ENCODE data around the gene DIP2C. TPM values are rescaled to one million over a fixed set of nuclear protein-coding genes. Genes with fewer than 3 reads are reported as not detected.

Gene DIP2C
- total and polyA plus RNA-seq, 2 experiments from 2014 or later = 9.1 to 15.8 TPM

DNA sequence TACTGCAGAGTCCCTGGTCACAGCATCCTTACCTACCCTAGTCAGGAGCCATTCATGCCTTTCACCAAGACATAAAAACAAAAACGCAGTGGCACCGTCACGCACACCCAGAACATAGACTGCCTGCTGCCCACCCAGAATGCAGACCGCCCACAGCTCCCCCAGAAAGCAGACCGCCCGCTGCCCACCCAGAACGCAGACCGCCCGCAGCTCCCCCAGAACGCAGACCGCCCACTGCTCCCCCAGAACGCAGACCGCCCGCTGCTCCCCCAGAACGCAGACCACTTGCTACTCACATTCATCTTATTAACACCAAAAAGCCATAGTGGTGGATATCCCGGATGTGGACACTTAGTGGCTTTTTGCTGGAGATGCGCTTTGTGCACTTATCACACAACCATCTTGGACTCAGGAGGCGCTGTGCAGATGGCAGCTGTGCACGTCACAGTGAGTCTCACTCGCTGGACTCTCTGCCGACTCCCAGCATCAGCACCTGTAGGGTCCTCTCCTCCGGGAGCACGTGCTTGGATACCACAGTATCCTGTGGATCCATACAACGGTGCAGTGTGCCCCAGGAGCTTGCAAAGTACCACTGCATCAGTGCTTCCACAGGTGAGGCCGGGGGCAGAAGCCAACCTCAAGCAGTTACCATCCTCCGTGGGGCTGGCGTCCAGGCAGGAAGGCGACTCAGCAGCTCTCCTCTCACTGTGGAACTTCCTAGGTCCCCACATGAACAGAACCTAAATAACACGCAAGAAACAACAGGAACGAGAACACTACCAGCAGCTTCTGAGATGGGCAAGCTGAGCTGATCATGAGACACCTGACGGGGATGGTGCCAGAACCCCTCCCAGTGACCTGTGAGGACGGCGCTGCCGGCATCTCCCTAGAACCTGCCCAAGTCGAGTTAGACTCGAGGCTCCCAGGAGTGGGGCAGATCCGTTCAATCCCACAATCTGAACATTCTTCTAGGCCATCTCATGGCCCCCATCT is 161.0 kb downstream of the DIP2C start:
- H3K4me3 ChIP-seq = no peak overlapping the region
- TF ChIP-seq, protein P1, sequence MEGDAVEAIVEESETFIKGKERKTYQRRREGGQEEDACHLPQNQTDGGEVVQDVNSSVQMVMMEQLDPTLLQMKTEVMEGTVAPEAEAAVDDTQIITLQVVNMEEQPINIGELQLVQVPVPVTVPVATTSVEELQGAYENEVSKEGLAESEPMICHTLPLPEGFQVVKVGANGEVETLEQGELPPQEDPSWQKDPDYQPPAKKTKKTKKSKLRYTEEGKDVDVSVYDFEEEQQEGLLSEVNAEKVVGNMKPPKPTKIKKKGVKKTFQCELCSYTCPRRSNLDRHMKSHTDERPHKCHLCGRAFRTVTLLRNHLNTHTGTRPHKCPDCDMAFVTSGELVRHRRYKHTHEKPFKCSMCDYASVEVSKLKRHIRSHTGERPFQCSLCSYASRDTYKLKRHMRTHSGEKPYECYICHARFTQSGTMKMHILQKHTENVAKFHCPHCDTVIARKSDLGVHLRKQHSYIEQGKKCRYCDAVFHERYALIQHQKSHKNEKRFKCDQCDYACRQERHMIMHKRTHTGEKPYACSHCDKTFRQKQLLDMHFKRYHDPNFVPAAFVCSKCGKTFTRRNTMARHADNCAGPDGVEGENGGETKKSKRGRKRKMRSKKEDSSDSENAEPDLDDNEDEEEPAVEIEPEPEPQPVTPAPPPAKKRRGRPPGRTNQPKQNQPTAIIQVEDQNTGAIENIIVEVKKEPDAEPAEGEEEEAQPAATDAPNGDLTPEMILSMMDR (IDR thresholded peaks at IDR 0.05; ENCODE audit: low read depth, low read length) = no peak
- H3K27me3 ChIP-seq = no peaks in the 10 kb centered on the region
- no peaks in the 10 kb centered on the region for H3K4me1 ChIP-seq (ENCODE audit: low read depth)
- H3K9me3 ChIP-seq (ENCODE audit: low read depth) = no peaks in the 10 kb centered on the region
- no peak overlapping the region for H3K27ac ChIP-seq
- DNase-seq (ENCODE audit: low read depth in 1 of 2, low spot score in 1 of 2) = no peak
- H3K36me3 ChIP-seq = no peaks in the 10 kb centered on the region

DNA sequence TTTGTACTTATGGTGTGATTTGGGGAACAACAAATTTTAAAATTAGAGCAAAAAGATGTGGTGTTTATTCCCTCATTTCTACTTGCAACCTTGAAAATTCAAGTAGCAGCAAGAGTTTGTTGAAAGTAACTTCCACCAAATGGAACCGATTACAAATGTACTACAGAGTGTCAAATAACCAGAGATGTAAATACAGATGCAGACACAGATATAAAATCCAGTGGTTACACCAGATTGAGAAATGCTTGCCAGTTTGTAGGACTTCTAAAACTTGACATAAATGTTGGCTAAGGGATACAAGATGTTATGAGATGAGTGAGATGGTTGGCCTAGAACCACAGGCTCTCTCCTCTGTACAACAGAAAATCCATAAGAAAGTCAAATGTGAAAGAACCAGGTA is 162.1 kb downstream of the DIP2C start:
- DNase-seq (ENCODE audit: low read depth in 1 of 2, low spot score in 1 of 2) = no peak
- TF ChIP-seq, protein P1 (IDR thresholded peaks at IDR 0.05; ENCODE audit: low read depth, low read length) = no peak
- Histone ChIP-seq H3K27me3 (no peaks in the 10 kb centered on the region), H3K27ac (no peak overlapping the region), H3K4me1 (ENCODE audit: low read depth) (no peaks in the 10 kb centered on the region), H3K4me3 (no peak overlapping the region), H3K9me3 (ENCODE audit: low read depth) (no peaks in the 10 kb centered on the region), H3K36me3 (no peaks in the 10 kb centered on the region)

- H3K4me3 ChIP-seq = no peak overlapping the region
- H3K9me3 ChIP-seq (ENCODE audit: low read depth) = no peaks in the 10 kb centered on the region
- H3K36me3 ChIP-seq = no peaks in the 10 kb centered on the region
- H3K27me3 ChIP-seq = no peaks in the 10 kb centered on the region
- H3K4me1 ChIP-seq (ENCODE audit: low read depth) = no peaks in the 10 kb centered on the region
- no peak for DNase-seq (ENCODE audit: low read depth in 1 of 2, low spot score in 1 of 2)
- H3K27ac ChIP-seq = no peak overlapping the region
- TF ChIP-seq, protein P1 (IDR thresholded peaks at IDR 0.05; ENCODE audit: low read depth, low read length) = no peak
These were observed 162.7 kb downstream of the DIP2C start for GRCh38 chr10:526651-527312.

- no peaks in the 10 kb centered on the region for H3K9me3 ChIP-seq (ENCODE audit: low read depth)
- no peaks in the 10 kb centered on the region for H3K27me3 ChIP-seq
- no peak overlapping the region for H3K4me3 ChIP-seq
- TF ChIP-seq, protein P1 (IDR thresholded peaks at IDR 0.05; ENCODE audit: low read depth, low read length) = no peak
- H3K27ac ChIP-seq = no peak overlapping the region
- no peaks in the 10 kb centered on the region for H3K4me1 ChIP-seq (ENCODE audit: low read depth)
- no peak for DNase-seq (ENCODE audit: low read depth in 1 of 2, low spot score in 1 of 2)
- H3K36me3 ChIP-seq = no peaks in the 10 kb centered on the region
These were observed 163.7 kb downstream of the DIP2C start for GRCh38 chr10:525565-526315.

DNA sequence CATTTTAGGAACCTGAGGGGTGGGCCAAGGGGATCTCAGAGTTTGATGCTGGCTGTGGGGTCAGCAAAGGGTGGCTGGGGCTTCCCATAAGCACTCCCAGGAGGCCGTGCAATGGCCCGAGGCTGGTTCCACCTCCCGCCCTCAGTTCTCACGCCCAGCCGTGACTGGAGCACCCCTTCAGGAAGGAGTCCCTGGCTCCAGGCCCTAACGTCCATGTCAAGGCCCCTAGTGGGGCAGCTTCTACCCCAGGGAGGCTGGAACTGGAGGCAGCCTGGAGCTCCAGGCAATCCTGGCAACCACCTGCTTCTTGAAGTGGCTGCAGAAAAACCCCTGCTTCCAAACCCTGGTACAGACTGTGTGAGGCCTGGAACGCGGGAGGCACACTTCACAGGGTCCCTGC is 165.5 kb downstream of the DIP2C start:
- no peaks in the 10 kb centered on the region for H3K27me3 ChIP-seq
- no peaks in the 10 kb centered on the region for H3K36me3 ChIP-seq
- TF ChIP-seq, protein P1 (IDR thresholded peaks at IDR 0.05; ENCODE audit: low read depth, low read length) = no peak
- DNase-seq (ENCODE audit: low read depth in 1 of 2, low spot score in 1 of 2) = no peak
- H3K4me3 ChIP-seq = no peak overlapping the region
- no peaks in the 10 kb centered on the region for H3K9me3 ChIP-seq (ENCODE audit: low read depth)
- H3K4me1 ChIP-seq (ENCODE audit: low read depth) = no peaks in the 10 kb centered on the region
- H3K27ac ChIP-seq = no peak overlapping the region
